GM21360 (cell line): ENCODE results near the gene ETV2.
"Not testable (repeated sequence)": the region's sequence is repeated elsewhere in the genome, so short reads cannot be mapped to it uniquely, and the experiment has no call there.

Experiments
- ATAC-seq: cut with Tn5 transposase; IDR thresholded peaks from one replicate; pipeline ENCODE4 v1.9.1; 2021; ENCODE audit warnings: mild to moderate bottlenecking, moderate library complexity; ENCODE audit not compliant: unreplicated experiment

The ETV2 gene

DNA sequence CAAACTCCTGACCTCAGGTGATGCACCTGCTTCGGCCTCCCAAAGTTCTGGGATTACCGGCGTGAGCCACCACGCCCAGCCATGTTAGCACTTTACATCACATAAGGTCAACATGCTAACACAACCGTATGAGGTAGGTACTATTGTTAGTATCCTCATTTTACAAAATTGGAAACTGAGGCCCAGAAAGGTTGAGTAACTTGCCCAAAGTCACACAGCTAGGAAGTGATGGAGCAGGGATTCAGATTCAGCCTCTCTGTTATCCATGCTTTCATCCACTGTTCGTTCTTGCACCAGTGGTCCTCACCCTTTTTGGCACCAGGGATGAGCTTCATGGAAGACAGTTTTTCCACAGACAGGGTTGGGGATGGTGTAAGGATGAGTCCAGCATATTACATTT, 15.2 kb downstream of the ETV2 start:
- no peak for ATAC-seq

DNA sequence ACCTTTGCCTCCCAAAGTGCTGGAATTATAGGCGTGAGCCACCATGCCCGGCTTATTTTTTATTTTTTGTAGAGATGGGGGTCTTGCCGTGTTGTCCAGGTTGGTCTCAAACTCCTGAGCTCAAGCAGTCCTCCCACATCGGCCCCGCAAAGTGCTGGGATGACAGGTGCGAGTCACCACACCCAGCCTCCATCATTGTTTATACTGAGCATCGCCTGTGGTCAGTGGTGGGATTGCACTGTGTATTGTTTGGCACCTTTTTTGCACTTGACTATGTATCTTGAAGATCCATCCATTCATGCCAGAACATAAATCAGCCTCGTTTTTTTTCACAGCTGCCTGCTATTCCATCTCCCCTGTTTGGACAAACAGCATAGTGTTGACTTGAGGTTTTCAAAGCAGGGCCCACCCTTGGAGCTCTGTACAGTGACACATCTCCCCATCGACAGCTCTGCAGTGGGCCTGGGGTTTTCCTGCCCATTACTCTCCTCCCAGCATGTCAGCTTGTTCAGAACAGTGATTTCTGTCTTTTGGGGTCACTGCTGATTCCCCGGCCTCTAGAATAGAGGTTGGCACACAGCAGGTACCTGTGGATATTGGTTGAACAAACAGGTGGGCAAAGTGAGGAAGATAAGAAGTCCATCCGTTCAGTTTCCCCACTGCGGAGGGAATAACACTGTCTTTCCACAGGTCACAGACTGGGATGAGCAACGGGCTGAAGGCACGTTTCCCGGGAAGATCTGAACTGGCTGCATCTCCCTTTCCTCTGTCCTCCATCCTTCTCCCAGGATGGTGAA, 16.6 kb downstream of the ETV2 start:
- no peak for ATAC-seq

DNA sequence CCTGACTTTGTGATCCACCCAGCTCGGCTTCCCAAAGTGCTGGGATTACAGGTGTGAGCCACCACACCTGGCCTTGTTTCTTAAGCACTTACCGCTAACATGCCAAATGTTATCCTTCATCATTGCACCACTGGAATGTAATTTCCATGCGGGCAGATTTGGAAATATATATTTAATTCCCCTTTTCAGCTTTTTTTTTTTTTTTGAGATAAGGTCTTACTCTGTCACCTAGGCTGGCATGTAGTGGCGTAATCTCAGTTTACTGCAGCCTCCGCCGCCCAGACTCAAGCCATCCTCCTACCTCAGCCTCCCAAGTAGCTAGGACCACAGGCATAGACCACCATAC, 20.4 kb downstream of the ETV2 start:
- ATAC-seq: no peak

DNA sequence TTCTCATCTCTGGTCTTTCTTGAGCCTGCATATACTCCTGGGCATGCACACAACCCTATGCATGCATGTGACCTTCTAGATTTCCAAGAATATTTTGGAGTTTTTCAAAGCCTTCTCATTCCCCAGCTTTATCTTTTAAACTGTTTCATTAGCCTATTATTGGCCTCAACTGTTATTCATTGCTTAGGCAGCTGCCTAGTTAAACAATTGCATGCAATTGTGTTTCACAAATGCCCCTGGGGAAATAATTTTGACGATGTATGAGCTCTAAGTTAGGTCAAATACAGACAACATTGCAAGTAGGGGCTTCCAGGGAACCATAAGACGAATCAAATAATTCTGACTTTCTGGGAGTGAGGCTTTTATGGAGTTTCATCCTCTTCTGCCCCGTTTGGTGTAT, 22.4 kb downstream of the ETV2 start:
- ATAC-seq: no peak

DNA sequence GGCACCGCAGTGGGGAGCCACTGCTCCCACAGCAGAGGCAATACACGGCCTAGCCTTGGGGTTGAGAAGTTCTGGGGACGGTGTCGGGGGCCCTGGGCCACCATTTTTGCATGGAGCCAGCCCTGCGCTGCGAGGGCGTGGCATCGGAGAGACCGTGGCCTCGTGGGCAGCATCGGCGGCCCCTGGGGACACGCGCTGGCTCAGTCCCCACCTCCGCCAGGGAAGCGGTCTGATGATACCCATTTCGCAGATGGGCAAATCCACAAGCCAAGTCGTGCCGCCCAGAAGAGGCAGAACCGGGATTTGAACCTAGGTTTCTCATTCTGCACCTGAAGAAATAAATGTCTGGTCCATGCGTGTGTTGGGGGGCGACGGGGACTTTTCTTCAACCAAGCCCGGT, 23.6 kb downstream of the ETV2 start:
- ATAC-seq: no peak

DNA sequence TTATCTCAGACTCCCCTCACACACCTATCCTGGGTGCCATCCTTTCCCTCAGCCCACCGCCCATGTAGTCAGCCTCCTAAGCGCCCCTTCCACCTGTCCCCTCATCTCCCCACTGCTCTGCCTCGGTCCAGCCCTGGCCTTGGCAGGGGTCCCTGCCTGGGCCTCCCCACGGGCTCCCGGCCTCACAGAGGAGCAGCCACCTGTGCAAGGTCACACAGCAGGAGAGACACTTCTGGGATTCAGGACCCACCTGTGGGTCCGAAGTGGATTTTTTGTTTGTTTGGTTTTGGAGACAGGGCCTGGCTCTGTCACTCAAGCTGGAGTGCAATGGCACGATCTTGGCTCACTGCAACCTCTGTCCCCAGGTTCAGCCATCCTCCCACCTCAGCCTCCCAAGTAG, 24.1 kb downstream of the ETV2 start:
- no peak for ATAC-seq

DNA sequence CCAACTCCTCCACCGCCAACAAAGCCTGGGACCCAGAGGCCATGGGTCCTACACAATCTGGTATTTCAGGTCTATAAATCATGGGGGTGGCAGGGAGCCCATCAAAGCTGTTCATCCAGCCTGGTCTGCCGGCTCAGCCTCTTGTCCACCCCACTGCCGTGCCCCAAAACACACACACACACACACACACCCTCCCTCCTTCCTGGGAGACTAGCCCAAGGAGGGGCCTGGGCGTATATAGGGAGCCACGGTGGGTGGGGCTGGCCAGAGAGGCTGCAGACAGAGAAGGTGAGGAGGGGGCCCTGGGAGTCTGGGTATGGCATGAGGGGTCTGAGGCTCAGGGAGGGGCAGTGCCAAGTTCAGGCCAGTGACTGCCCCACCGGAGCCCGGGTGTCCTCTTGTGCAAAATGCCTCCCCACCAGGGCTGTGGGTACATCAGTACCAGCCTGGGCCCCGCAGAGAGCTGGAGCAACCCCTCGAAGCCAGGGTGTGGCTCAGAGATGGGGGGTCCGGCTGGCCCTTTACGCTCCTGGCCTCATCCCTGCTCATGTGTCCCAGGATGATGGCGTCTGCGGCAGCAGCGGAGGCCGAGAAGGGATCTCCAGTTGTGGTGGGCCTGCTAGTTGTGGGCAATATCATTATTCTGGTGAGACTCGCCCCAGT, 24.8 kb downstream of the ETV2 start, which contains the start of gene UPK1A:
Gene UPK1A, plus strand, starts transcription at position 267 of the 663 bp plus-strand sequence. Its CDS starts 296 bp downstream, at position 563.
- ATAC-seq: no peak

DNA sequence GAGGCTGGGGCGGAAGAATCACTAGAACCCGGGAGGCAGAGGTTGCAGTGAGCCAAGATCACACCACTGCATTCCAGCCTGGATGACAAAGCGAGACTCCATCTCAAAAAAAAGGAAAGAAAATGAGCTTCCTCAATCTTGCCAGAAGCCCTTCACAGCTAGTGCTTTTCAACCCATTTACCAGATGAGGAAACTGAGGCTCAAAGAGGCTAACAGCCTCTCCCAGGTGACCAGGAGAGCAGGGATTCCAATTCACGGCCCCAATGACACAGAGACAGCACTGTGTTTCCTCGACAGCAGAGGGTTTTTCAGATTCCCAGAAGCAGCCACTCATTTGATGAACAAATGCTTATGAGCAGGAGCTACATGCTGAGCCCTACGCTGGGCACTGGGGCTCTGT, 28.0 kb downstream of the ETV2 start:
- ATAC-seq: no peak

DNA sequence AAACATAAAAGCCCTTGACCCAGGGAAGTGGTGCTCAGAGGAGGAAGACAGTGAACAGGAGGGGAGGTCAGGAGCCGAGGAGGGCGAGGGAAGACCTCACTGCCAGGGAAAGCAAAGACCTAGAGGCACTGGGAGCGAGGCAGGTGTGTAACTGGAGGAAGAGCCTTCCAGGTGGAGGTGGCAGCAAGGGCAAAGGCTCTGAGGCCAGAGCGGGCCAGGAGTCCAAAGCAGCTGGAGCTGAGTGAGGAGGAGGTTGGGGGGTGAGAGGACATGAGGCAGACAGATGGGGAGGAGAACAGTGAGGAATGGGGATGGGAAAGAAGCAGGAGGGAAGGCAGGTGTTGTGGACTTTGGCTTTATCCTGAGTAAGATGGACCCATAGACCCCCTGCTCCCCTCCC, 28.4 kb downstream of the ETV2 start:
- no peak for ATAC-seq

DNA sequence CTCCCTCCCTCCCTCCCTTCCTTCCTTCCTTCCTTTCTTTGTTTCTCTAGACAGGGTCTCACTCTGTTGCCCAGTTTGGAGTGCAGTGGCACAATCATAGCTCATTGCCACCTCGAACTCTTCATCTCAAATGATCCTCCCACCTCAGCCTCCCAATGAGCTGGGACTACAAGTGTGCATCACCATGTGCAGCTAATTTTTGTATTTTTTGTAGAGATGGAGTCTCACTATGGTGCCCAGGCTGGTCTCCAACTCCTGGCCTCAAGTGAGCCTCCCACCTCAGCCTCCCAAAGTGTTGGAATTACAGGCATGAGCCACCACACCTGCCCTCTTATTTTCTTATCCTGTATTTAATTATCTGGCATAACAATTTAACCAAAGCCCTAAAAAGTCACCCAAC, 29.1 kb downstream of the ETV2 start:
- ATAC-seq: no peak

DNA sequence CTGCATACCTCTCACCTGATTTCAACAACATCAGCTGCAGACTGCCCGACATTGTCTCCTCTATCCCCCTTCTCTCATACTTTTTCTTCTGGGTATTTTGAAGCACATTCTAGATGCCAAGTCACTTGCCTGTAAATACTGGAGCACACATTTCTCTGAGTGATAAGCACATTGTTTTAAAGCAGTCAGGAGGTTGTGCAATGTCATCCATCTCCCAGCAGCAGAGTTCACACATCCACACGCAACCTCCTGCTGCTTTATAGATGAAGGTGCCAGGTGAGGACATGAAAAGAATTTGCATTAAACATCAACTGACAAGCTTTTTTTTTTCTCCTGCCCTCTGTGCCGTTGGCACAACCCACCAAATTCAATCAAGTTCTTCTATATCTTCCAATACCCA, 30.3 kb downstream of the ETV2 start:
- no peak for ATAC-seq

DNA sequence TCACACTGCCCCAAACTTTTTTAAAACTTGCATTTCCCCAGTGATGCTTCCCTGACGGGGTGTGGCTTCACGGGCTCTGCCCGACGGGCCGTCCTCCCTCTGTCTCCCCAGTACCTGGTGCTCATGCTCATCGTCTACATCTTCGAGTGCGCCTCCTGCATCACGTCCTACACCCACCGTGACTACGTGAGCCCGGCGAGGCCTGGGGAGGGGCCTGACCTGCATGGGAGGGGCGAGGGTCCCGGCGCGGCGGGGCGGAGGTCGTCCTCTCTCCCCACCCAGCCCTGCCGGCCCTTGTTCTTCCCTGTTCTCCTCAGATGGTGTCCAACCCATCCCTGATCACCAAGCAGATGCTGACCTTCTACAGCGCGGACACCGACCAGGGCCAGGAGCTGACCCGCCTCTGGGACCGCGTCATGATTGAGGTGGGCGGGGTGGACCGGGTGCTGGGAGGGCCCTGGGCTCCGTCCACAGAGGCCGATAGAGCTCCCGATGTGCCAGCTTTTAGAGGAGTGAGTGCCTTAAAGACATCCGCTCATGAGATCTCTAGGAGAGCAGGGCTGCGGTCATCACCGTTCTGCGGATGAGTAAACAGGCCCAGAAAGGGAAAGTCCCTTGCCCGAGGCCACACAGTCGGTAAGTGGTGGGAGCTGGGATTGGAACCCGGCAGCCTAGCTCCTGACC, 31.7 kb downstream of the ETV2 start:
- no peak for ATAC-seq

DNA sequence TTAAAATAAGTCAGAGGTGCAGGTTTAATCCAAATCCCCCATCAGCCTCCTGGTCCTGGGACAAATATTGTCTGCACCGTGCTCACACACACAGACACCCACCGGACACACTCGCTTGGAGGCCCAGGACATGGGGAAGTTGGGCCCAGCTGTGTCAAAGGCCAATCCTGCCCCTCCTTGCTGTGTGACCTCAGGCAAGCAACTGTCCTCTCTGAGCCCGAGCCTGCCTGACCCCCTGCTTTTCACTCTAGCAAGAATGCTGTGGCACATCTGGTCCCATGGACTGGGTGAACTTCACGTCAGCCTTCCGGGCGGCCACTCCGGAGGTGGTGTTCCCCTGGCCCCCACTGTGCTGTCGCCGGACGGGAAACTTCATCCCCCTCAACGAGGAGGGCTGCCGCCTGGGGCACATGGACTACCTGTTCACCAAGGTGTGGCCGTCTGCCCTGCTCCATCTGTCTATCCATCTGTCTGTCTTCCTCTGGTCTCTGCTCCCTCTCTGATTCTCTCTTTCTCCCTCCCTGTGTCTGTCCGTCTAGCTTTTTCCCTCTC, 34.1 kb downstream of the ETV2 start:
- ATAC-seq: no peak

DNA sequence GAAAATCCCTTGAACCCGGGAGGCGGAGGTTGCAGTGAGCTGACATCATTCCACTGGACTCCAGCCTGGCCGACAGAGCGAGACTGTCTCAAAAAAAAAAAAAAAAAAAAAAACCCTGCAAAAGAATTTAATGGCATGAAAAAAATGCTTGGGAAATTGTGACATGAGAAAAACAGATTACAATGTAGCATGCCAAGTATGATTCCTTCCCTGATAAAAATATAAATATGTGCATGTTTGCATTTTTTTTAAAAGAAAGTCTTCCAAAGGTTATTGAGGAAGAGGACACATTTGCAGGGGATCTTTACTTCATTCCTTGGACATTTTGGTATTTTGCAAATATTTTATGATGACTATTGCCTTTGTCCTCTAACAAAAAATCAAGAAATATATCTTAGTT, 48.3 kb downstream of the ETV2 start:
- no peak for ATAC-seq

DNA sequence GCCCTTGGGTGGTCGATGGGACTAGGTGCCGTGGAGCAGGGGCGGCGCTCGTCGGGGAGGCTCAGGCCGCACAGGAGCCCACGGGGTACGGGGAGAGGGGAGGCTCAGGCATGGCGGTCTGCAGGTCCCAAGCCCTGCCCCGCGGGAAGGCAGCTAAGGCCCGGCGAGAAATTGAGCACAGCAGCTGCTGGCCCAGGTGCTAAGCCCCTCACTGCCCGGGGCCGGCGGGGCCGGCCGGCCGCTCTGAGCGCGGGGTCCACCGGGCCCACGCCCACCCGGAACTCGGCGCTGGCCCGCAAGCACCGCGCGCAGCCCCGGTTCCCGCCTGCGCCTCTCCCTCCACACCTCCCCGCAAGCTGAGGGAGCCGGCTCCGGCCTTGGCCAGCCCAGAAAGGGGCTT, 49.6 kb downstream of the ETV2 start:
- not testable (repeated sequence) for ATAC-seq

DNA sequence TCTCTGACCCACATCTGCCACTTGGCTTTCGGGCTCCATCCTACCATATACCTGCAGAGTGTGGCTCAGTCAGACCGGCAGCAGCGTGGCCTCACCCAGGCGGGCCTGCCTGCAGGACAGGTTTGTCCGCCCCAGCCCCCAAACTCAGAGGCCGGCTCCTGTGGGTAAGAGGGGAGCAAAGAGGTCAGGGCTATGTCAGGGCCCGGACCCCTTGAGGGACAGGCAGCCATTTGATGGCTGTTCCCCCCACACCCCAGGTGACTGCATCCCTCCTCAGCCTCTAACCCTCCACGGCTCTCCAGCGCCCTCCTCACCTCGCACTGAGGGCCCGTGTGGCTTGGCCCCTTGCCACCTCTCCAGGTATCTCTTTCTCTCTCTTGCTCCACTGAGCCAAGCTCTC, 50.5 kb downstream of the ETV2 start:
- no peak for ATAC-seq

DNA sequence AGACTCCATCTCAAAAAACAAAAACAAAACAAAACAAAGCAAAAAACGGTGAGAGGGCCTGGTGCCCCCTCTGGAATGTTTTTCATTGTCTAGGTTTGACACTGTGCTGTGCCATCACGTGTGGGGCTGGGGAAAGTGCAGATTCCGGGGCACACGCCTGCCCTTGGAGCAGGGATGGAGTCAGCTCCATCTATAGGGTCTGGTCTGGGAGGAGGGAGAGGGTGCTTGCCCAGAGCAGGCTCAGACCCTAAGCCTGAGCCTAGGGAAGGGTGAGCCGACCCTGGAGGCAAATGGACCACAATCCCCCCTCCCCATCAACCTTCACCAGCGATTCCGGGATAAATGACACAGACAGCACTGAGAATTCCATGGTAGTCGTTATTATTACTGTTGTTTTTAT, 51.9 kb downstream of the ETV2 start:
- no peak for ATAC-seq

DNA sequence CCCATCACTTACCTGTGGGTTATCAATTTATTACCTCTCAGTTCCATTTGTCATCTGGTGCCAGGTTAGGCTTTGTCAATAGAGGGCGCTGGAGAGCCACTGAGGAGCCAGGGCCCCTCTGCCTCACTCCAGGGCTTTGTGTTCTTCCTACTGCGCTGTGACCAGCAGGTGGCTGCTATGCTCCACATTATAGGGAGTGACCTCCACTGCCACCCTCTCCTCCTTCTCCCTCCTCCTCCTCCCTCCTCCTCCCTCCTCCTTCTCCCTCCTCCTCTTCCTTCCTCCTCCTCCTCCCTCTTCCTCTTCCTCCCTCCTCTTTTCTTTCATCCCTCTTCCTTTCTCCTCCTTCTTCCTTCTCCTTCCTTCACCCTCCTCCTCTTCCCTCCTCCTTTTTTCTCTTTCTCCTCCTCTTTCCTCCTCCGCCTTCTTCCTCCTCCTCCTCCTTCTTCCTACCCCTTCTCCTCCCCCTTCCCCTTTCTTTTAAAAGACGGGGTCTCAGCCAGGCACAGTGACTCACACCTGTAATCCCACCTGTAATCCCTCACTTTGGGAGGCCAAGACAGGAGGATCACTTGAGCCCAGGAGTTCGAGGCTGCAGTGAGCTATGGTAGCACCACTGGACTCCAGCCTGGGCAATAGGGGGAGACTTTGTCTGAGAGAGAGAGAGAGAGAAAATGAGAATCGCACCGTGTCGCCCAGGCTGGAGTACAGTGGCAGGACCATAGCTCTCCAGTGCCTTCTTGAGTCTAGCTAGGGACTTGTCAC, 52.5 kb downstream of the ETV2 start:
- peak; percentile 83 for ATAC-seq
